AG04450 (cell line): ENCODE data around the gene CCDC83. TPM values are rescaled to one million over a fixed set of nuclear protein-coding genes. Genes with fewer than 3 reads are reported as not detected.

Source experiments
- CTCF ChIA-PET: fragments of 300-600, 350-600 bp; formaldehyde crosslinking; extraction: SDS; loops from one replicate; lab custom pipeline; 2022; ENCODE audit warnings: antibody characterized with exemption, inconsistent platforms; lab: Charles Lee
- POLR2A ChIA-PET: fragments of 350-600 bp; formaldehyde crosslinking; extraction: SDS; loops from one replicate; lab custom pipeline; 2021; ENCODE audit warnings: antibody characterized with exemption, inconsistent platforms; lab: Yijun Ruan, JAX
- DNase-seq: peaks from one replicate; pipeline ENCODE4 v3.0.0-alpha.2; 2011; ENCODE audit warnings: low read depth, low spot score
- H3K27ac ChIP-seq: one replicate; pipeline ENCODE4 v1.5.1; 2012; ENCODE audit warnings: low read depth, low read length, control low read depth
- H3K27me3 ChIP-seq: one replicate; pipeline ENCODE4 v1.6.0; 2012; ENCODE audit warnings: low read length; ENCODE audit not compliant: control insufficient read depth, insufficient read depth
- H3K4me3 ChIP-seq: 2 replicates; pipeline ENCODE4 v1.5.1; 2011; ENCODE audit warnings: mild to moderate bottlenecking, low read depth, low read length, control low read depth
- H3K9me3 ChIP-seq: 2 replicates; pipeline ENCODE4 v1.5.1; 2012; ENCODE audit warnings: low read length; ENCODE audit not compliant: control insufficient read depth, insufficient read depth
- CTCF ChIP-seq: IDR thresholded peaks from 2 replicates; pipeline ENCODE4 v1.5.1; 2011; ENCODE audit warnings: low read depth, low read length, control low read depth, inconsistent platforms
- polyA plus RNA-seq: library from polyadenylated mRNA; depleted of rRNA; stranded (reverse); fragments of >200 nt; gene quantifications from 2 replicates; pipeline ENCODE4 v1.2.3, GENCODE V29; 2011

The CCDC83 gene
- polyA plus RNA-seq, 1 experiment = not detected

- H3K4me3 ChIP-seq = no peak overlapping the region
- H3K27me3 ChIP-seq = no peaks in the 10 kb centered on the region
- peak; percentile 66 for DNase-seq
- H3K9me3 ChIP-seq = no peaks in the 10 kb centered on the region
- CTCF ChIA-PET = interaction anchor here (1.8 kb wide), 1 partner anchor 11 kb away, joined by 9 read pairs; no protein-coding TSS in a partner anchor
- peak overlapping the region; percentile 81 for H3K27ac ChIP-seq
- POLR2A ChIA-PET = interaction anchor here (0.8 to 2.5 kb wide), 5 partner anchors 12 to 150 kb away, joined by 3 to 15 read pairs (median 4); partner anchors contain the start of gene CREBZF
- TF ChIP-seq CTCF = no peak
These were observed 39.8 kb upstream of the CCDC83 start for GRCh38 chr11:85815186-85815931.

- no peaks in the 10 kb centered on the region for H3K27me3 ChIP-seq
- no peak for TF ChIP-seq CTCF
- H3K27ac ChIP-seq = no peak overlapping the region
- no peak overlapping the region for H3K4me3 ChIP-seq
- DNase-seq = no peak
- no peaks in the 10 kb centered on the region for H3K9me3 ChIP-seq
- POLR2A ChIA-PET = no interaction called here
- CTCF ChIA-PET = interaction anchor here (1.3 kb wide), 1 partner anchor 10 kb away, joined by 5 read pairs; no protein-coding TSS in a partner anchor
These were observed 35.7 kb upstream of the CCDC83 start for GRCh38 chr11:85819441-85819840.

GRCh38 chr11:85821636-85822035 is 33.5 kb upstream of the CCDC83 start:
- POLR2A ChIA-PET = no interaction called here
- no peaks in the 10 kb centered on the region for H3K9me3 ChIP-seq
- DNase-seq = no peak
- H3K27ac ChIP-seq = no peak overlapping the region
- no peaks in the 10 kb centered on the region for H3K27me3 ChIP-seq
- no peak overlapping the region for H3K4me3 ChIP-seq
- TF ChIP-seq CTCF = no peak
- CTCF ChIA-PET = interaction anchor here (1.3 kb wide), 1 partner anchor 12 kb away, joined by 6 read pairs; no protein-coding TSS in a partner anchor

GRCh38 chr11:85822814-85823213 is 32.4 kb upstream of the CCDC83 start:
- CTCF ChIA-PET = no interaction called here
- Histone ChIP-seq H3K4me3 (no peak overlapping the region), H3K27ac (no peak overlapping the region), H3K9me3 (no peaks in the 10 kb centered on the region), H3K27me3 (no peaks in the 10 kb centered on the region)
- no peak for DNase-seq
- POLR2A ChIA-PET = no interaction called here
- no peak for TF ChIP-seq CTCF

- CTCF ChIA-PET = interaction anchor here (0.6 kb wide), 1 partner anchor 229 kb away, joined by 6 read pairs; no protein-coding TSS in a partner anchor
- POLR2A ChIA-PET = interaction anchor here (1.0 kb wide), 1 partner anchor 105 kb away, joined by 3 read pairs; no protein-coding TSS in a partner anchor
- no peak overlapping the region for H3K27ac ChIP-seq
- H3K4me3 ChIP-seq = no peak overlapping the region
- H3K9me3 ChIP-seq = no peaks in the 10 kb centered on the region
- DNase-seq = no peak
- H3K27me3 ChIP-seq = no peaks in the 10 kb centered on the region
- TF ChIP-seq CTCF = no peak
These were observed 31.4 kb upstream of the CCDC83 start for GRCh38 chr11:85823816-85824215.
